Neural progenitor cell (in vitro differentiated cells): ENCODE results near the gene VCAN.
A peak's percentile ranks its signal among the peaks of the same experiment; 100 is the strongest.

Experiments used
- CTCF ChIP-seq: fragments of 200-600 bp; sonication (generic); IDR thresholded peaks from 2 replicates; pipeline ENCODE4 v1.5.1; 2017; ENCODE audit warnings: antibody characterized with exemption, mild to moderate bottlenecking
- EZH2 ChIP-seq: fragments of 200-600 bp; sonication (generic); IDR thresholded peaks from 2 replicates; pipeline ENCODE4 v1.6.1; 2017; ENCODE audit warnings: antibody characterized with exemption, mild to moderate bottlenecking, moderate library complexity

GRCh38 chr5:83467371-83468035, 4.0 kb upstream of the VCAN start:
- TF ChIP-seq CTCF, result peak; percentile 37
- TF ChIP-seq EZH2, result no peak
